Islet precursor cell (in vitro differentiated cells): ENCODE results near the gene SUSD3.

Experiments used
- DNase-seq: peaks from one replicate; pipeline ENCODE4 v3.0.0-alpha.2; 2018

The SUSD3 gene

GRCh38 chr9:93053781-93054331, 4.6 kb upstream of the SUSD3 start:
- DNase-seq = no peak

- DNase-seq = no peak
Observed at GRCh38 chr9:93054758-93055704, 3.5 kb upstream of the SUSD3 start.

- no peak for DNase-seq
Observed at GRCh38 chr9:93057042-93057702, 1.3 kb upstream of the SUSD3 start.

- no peak for DNase-seq
Observed at GRCh38 chr9:93057703-93058354, 672 bp upstream of the SUSD3 start.

- DNase-seq = no peak
Observed at GRCh38 chr9:93059011-93059714, 662 bp downstream of the SUSD3 start.

GRCh38 chr9:93059715-93060578, 1.4 kb downstream of the SUSD3 start:
- no peak for DNase-seq

GRCh38 chr9:93060746-93061259, 2.3 kb downstream of the SUSD3 start:
- DNase-seq = no peak

- DNase-seq = no peak
Observed at GRCh38 chr9:93061260-93061751, 2.8 kb downstream of the SUSD3 start.

GRCh38 chr9:93061791-93062763, 3.6 kb downstream of the SUSD3 start:
- DNase-seq = no peak

GRCh38 chr9:93064392-93065134, 6.1 kb downstream of the SUSD3 start:
- no peak for DNase-seq

- DNase-seq = no peak
Observed at GRCh38 chr9:93065135-93065720, 6.7 kb downstream of the SUSD3 start.

GRCh38 chr9:93066978-93067603, 8.6 kb downstream of the SUSD3 start:
- no peak for DNase-seq

GRCh38 chr9:93068956-93069355, 10.5 kb downstream of the SUSD3 start:
- no peak for DNase-seq

GRCh38 chr9:93071464-93071863, 13.0 kb downstream of the SUSD3 start:
- no peak for DNase-seq

- no peak for DNase-seq
Observed at GRCh38 chr9:93072383-93072795, 13.9 kb downstream of the SUSD3 start.

GRCh38 chr9:93076101-93076791, 17.7 kb downstream of the SUSD3 start:
- no peak for DNase-seq

GRCh38 chr9:93076792-93077128, 18.3 kb downstream of the SUSD3 start:
- no peak for DNase-seq

- DNase-seq = no peak
Observed at GRCh38 chr9:93077367-93077766, 18.9 kb downstream of the SUSD3 start.
